ENCODE results near the gene MIA2.

The MIA2 gene

DNA sequence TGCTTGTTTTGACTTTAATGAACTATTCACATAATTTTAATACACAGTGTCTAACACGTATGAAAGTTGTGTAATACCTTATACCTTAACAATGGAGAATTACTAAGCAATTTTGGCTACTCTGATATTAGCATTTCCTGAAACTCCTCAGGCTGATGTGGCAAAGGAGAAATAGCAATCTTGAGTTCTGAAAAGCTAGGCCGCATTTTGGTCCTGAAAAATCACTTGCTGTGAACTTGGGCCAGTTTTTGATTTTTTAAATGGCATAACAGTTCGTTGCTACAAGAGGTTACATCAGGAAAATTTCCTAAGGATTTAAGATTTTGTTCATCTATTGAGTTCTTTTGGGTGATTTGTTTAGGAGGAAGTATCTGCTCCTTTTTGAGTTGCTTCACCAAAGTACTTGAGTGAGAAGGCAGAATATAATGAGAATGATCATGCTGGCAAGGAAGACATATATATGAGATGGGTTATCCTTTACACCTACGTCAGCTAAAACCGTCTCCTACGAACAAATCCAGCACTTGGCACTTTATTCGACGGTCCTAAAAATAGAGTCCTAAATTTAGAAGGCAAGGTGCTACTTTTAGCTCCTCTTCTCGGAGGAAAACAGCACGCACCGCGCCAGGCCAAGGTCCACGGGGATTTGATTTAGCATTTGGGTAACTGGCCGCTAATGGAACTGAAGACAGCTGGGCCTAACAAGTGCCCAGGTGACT, 32.2 kb downstream of the MIA2 start:
- Histone ChIP-seq H3K9me3 (ENCODE audit: control insufficient read depth, insufficient read depth, low read length) (no peaks in the 10 kb centered on the region), H3K4me3 (ENCODE audit: low read length) (peak overlapping the region; percentile 97), H3K27ac (ENCODE audit: low read depth, low read length) (peak overlapping the region; percentile 72), H3K36me3 (ENCODE audit: control insufficient read depth, low read length) (no peaks in the 10 kb centered on the region; the same call in 1 of the 2 replicates), H3K27me3 (ENCODE audit: control insufficient read depth, low read length) (no peaks in the 10 kb centered on the region), H3K9me2 (replicated peaks; ENCODE audit: control insufficient read depth, low read length) (no peaks in the 10 kb centered on the region), H3K4me2 (ENCODE audit: low read length) (peak overlapping the region; percentile 82), H3K4me1 (ENCODE audit: control insufficient read depth, low read length) (peaks cover 34% of the 10 kb centered on the region), H3K79me2 (ENCODE audit: control insufficient read depth, low read length) (peaks cover 41% of the 10 kb centered on the region), H3F3A (ENCODE audit: control insufficient read depth, insufficient read depth) (peaks cover 5% of the 10 kb centered on the region; the same call in 1 of the 2 replicates), H4K20me1 (ENCODE audit: control insufficient read depth, insufficient read depth, low read depth, low read length) (no peaks in the 10 kb centered on the region)
- no peak for TF ChIP-seq CTCF (IDR thresholded peaks at IDR 0.05; ENCODE audit: low read depth, low read length, poor library complexity, severe bottlenecking)
- no peak for TF ChIP-seq EZH2phosphoT487 (IDR thresholded peaks at IDR 0.05; ENCODE audit: borderline replicate concordance, low read length)

GRCh38 chr14:39266525-39266870, 32.8 kb downstream of the MIA2 start:
- H3K27ac ChIP-seq (ENCODE audit: low read depth, low read length): peak overlapping the region; percentile 72
- peaks cover 1% of the 10 kb centered on the region for H3K9me3 ChIP-seq (ENCODE audit: control insufficient read depth, insufficient read depth, low read length)
- no peaks in the 10 kb centered on the region for H3K9me2 ChIP-seq (replicated peaks; ENCODE audit: control insufficient read depth, low read length)
- H3K4me1 ChIP-seq (ENCODE audit: control insufficient read depth, low read length): peaks cover 34% of the 10 kb centered on the region
- H3K4me3 ChIP-seq (ENCODE audit: low read length): peak overlapping the region; percentile 97
- H3K27me3 ChIP-seq (ENCODE audit: control insufficient read depth, low read length): no peaks in the 10 kb centered on the region
- no peaks in the 10 kb centered on the region for H4K20me1 ChIP-seq (ENCODE audit: control insufficient read depth, insufficient read depth, low read depth, low read length)
- no peaks in the 10 kb centered on the region; the same call in none of the 2 replicates for H3K36me3 ChIP-seq (ENCODE audit: control insufficient read depth, low read length)
- peaks cover 5% of the 10 kb centered on the region; the same call in 1 of the 2 replicates for H3F3A ChIP-seq (ENCODE audit: control insufficient read depth, insufficient read depth)
- H3K4me2 ChIP-seq (ENCODE audit: low read length): peak overlapping the region; percentile 82
- no peak for TF ChIP-seq EZH2phosphoT487 (IDR thresholded peaks at IDR 0.05; ENCODE audit: borderline replicate concordance, low read length)
- TF ChIP-seq CTCF (IDR thresholded peaks at IDR 0.05; ENCODE audit: low read depth, low read length, poor library complexity, severe bottlenecking): no peak
- H3K79me2 ChIP-seq (ENCODE audit: control insufficient read depth, low read length): peaks cover 46% of the 10 kb centered on the region

- Histone ChIP-seq H3K4me3 (ENCODE audit: low read length) (peak overlapping the region; percentile 97), H3K27me3 (ENCODE audit: control insufficient read depth, low read length) (no peaks in the 10 kb centered on the region), H4K20me1 (ENCODE audit: control insufficient read depth, insufficient read depth, low read depth, low read length) (no peaks in the 10 kb centered on the region), H3K4me1 (ENCODE audit: control insufficient read depth, low read length) (peaks cover 34% of the 10 kb centered on the region), H3K4me2 (ENCODE audit: low read length) (peak overlapping the region; percentile 82), H3K79me2 (ENCODE audit: control insufficient read depth, low read length) (peaks cover 52% of the 10 kb centered on the region), H3K36me3 (ENCODE audit: control insufficient read depth, low read length) (no peaks in the 10 kb centered on the region; the same call in none of the 2 replicates), H3K27ac (ENCODE audit: low read depth, low read length) (peak overlapping the region; percentile 72), H3K9me3 (ENCODE audit: control insufficient read depth, insufficient read depth, low read length) (peaks cover 5% of the 10 kb centered on the region), H3F3A (ENCODE audit: control insufficient read depth, insufficient read depth) (peaks cover 5% of the 10 kb centered on the region; the same call in 1 of the 2 replicates), H3K9me2 (replicated peaks; ENCODE audit: control insufficient read depth, low read length) (no peaks in the 10 kb centered on the region)
- peak; percentile 16 for TF ChIP-seq CTCF (IDR thresholded peaks at IDR 0.05; ENCODE audit: low read depth, low read length, poor library complexity, severe bottlenecking)
- no peak for TF ChIP-seq EZH2phosphoT487 (IDR thresholded peaks at IDR 0.05; ENCODE audit: borderline replicate concordance, low read length)
Measured at GRCh38 chr14:39266871-39267607, 33.3 kb downstream of the MIA2 start.
